Uterus (tissue), 2 donors: Measurements from ENCODE around the gene C6orf52.

Experiments used
- CTCF ChIP-seq, 4 experiments: fragments of 200-600 bp in 2 of 4; fragments of 450-650 bp in 2 of 4; sonication (generic) in 2 of 4; IDR thresholded peaks; one replicate each; pipeline ENCODE4 v1.5.1; 2016 to 2019; ENCODE audit warnings: antibody characterized with exemption in 4 of 4, mild to moderate bottlenecking in 2 of 4, moderate library complexity in 1 of 4
- POLR2A ChIP-seq, 2 donors: fragments of 450-650 bp; IDR thresholded peaks; one replicate each; pipeline ENCODE4 v1.6.1; 2016; ENCODE audit warnings: antibody characterized with exemption in 2 of 2, mild to moderate bottlenecking in 1 of 2, moderate library complexity in 1 of 2

- TF ChIP-seq CTCF (IDR thresholded peaks at IDR 0.05) (peak in 1 of 4 experiments; percentile 10), POLR2A (IDR thresholded peaks at IDR 0.05) (peak in 1 of 2 donors; percentile 81)
Measured at GRCh38 chr6:10694302-10695085, at the start of gene C6orf52, which contains the start of gene PAK1IP1.
